ENCODE data around the gene BICC1.

- TF ChIP-seq CTCF (conservative IDR thresholded peaks at IDR 0.05 in 1 of 2, IDR thresholded peaks at IDR 0.05 in 1 of 2; ENCODE audit: low read depth in 1 of 2, low read length in 2 of 2) (no peak), EZH2 (IDR thresholded peaks at IDR 0.05; ENCODE audit: low read length, missing control alignments) (no peak)
Observed at GRCh38 chr10:58481569-58482109, 31.0 kb upstream of the BICC1 start.
